Right cardiac atrium (tissue), 5 donors: ENCODE data around the gene EPB41L4A. TPM values are rescaled to one million over a fixed set of nuclear protein-coding genes. Genes with fewer than 3 reads are reported as not detected.

Source experiments
- ATAC-seq, 2 donors: fragments of 200-7000 bp; cut with Tn5 transposase; one replicate each; pipeline versions ENCODE4 v1.8.0 to v1.9.1; 2020; ENCODE audit warnings: moderate library complexity in 2 of 2, mild to moderate bottlenecking in 1 of 2
- DNase-seq, 3 donors: peaks; one replicate each; pipeline ENCODE4 v3.0.0-alpha.2; 2020
- H3K27ac ChIP-seq: one replicate; pipeline ENCODE4 v1.5.1; 2013; ENCODE audit warnings: mild to moderate bottlenecking, low read length, control low read depth, moderate library complexity
- H3K27me3 ChIP-seq: one replicate; pipeline ENCODE4 v1.6.1; 2013; ENCODE audit not compliant: control insufficient read depth, insufficient read depth
- H3K4me1 ChIP-seq: one replicate; pipeline ENCODE4 v1.6.1; 2013; ENCODE audit warnings: low read length; ENCODE audit not compliant: control insufficient read depth, insufficient read depth
- H3K4me3 ChIP-seq: one replicate; pipeline ENCODE4 v1.5.1; 2013; ENCODE audit warnings: low read length, control low read depth
- H3K9me3 ChIP-seq: one replicate; pipeline ENCODE4 v1.6.1; 2013; ENCODE audit warnings: low read length; ENCODE audit not compliant: control insufficient read depth
- WGBS: extraction: QIAGEN DNeasy Blood & Tissue Kit; methylation state at CpG from one replicate; pipeline ENCODE4 v1.1.7; 2013; 5-methylcytosine and 5-hydroxymethylcytosine counted together
- intact Hi-C, 4 donors: fragments of 100-400 bp; cut with DNase I; formaldehyde crosslinking; loops; one replicate each; pipeline versions ENCODE4 v1.11.0 to v1.14.0; 2022 to 2023
- polyA plus RNA-seq: library from polyadenylated mRNA; stranded (reverse); fragments of 200-250 nt; gene quantifications from one replicate; pipeline ENCODE4 v1.2.3, GENCODE V29; 2013
- total RNA-seq, 4 donors: library from RNA; stranded (reverse); fragmentation: NEBNext Ultra II Directional; extraction: Animal tissue kit (Norgen Biotek cat#: 25700); gene quantifications; one replicate each; pipeline ENCODE4 v1.2.1, GENCODE V29; 2021
- donor health status: healthy with polysubstance abuse.
- donor health status: DM: no; HTN: yes; CAD: no.
- donor health status: DM: no; HTN: no; CAD: no.
- donor health status: DM: no; HTN: yes; CAD: no; lungs with severe emphysema.
- donor health status: DM: yes; HTN: yes; CAD: no.

EPB41L4A gene
- total and polyA plus RNA-seq, 5 donors: 9.2 to 43.7 (median 27.2) TPM

GRCh38 chr5:112257005-112257404 lies 162.1 kb downstream of the EPB41L4A start:
- no peaks in the 10 kb centered on the region for H3K9me3 ChIP-seq
- H3K4me3 ChIP-seq: no peak overlapping the region
- H3K27me3 ChIP-seq: no peaks in the 10 kb centered on the region
- peaks cover 5% of the 10 kb centered on the region for H3K4me1 ChIP-seq
- no peak overlapping the region for H3K27ac ChIP-seq
- ATAC-seq: no peak
- DNase-seq: no peak
- intact Hi-C loops: loop anchor here in 1 of 4 donors (10.0 kb wide), 1 partner anchor 158 kb away; the partner anchor contains the start of gene EPB41L4A

DNA sequence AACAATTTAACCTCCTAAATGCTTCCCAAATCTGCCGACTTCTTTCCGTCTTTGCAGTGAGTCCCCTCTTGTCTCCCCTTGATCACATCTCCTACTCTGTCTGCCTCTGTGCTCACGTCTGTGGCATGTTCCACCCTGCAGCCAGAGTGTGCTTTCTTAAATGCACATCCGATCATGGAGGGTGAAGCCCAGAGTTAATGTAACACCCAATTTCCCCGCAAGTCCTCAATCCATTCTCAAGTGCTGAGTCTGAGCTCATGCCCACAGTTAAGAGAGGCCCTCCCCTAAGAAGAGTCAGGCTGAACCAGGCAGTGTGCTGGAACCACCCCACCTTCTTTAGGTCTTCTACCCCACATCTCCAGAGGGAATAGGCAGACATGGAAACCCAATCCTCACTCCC lies 164.8 kb downstream of the EPB41L4A start:
- DNase-seq (no peak), ATAC-seq (peak; percentile 56 to 61)
- H3K4me1 ChIP-seq: peaks cover 5% of the 10 kb centered on the region
- H3K9me3 ChIP-seq: no peaks in the 10 kb centered on the region
- 67% methylated on average over 5 of the region's 5 CpGs for WGBS
- no peak overlapping the region for H3K4me3 ChIP-seq
- no peaks in the 10 kb centered on the region for H3K27me3 ChIP-seq
- peak overlapping the region; percentile 43 for H3K27ac ChIP-seq
- intact Hi-C loops: loop anchor here in 1 of 4 donors (10.0 kb wide), 1 partner anchor 160 kb away; the partner anchor contains the start of gene EPB41L4A

DNA sequence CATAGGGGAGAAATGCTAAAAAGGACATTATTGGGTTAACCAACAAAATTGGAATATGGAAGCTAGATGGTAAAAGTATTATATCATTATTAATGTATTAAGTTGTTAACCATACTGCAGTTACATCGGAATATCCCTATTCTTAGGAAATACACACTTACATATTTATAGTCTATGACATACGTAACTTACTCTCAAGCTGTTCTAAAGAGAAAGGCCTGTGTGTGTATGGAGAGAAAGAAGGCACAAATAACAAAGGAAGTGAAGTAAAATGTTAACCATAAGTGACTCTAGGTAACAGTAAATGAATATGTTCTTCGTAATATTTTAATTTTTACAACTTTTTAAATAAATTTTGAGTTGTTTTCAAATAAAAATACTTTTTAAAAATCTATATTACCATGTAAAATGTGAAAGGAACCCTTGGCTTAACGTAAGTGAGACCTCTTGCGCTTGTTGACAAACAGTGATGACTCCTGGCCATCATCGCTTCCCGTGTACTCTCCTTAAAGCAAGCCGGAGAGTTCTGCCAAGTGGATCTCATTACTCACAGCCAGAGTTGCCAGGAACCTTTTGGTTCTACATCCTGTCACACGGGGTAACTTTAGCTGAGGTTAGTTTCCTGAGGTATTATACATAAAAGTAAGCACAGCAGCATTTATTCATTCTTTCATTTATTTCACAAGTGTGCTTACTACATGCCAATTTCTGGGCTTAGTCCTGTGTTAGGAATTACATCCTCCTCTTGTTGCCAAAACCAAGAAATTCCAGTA lies 165.4 kb downstream of the EPB41L4A start:
- 32% methylated on average over 9 of the region's 9 CpGs for WGBS
- Histone ChIP-seq H3K27ac (no peak overlapping the region), H3K9me3 (no peaks in the 10 kb centered on the region), H3K27me3 (no peaks in the 10 kb centered on the region), H3K4me1 (peaks cover 5% of the 10 kb centered on the region), H3K4me3 (no peak overlapping the region)
- DNase-seq (peak in 2 of 3 donors; percentile 49 to 63), ATAC-seq (peak; percentile 94 to 96)
- intact Hi-C loops: loop anchor here in 1 of 4 donors (10.0 kb wide), 1 partner anchor 161 kb away; the partner anchor contains the start of gene EPB41L4A

DNA sequence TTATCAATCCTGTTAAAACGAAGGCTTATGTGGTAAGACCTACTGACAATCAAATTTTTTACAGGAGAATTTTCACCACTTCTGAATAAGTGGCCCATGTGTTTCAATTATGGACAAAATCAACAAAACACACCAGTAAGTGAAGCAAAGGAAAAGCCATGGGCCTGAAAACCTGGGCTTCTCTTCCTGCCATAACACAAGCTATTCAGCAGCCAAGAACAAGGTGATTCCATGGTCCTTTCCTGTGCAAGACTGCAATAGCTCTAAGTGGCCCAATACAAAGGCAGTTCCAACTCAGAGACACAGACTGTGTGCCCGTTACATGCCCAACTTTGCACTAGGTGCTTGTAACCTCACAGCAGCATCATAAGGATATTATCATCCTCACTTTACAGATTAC lies 168.5 kb downstream of the EPB41L4A start:
- Histone ChIP-seq H3K4me3 (no peak overlapping the region), H3K4me1 (peaks cover 4% of the 10 kb centered on the region), H3K9me3 (no peaks in the 10 kb centered on the region), H3K27me3 (no peaks in the 10 kb centered on the region), H3K27ac (no peak overlapping the region)
- DNase-seq (no peak), ATAC-seq (no peak)
- WGBS: 90% methylated on average over 2 of the region's 2 CpGs
- intact Hi-C loops: loop anchor here in 1 of 4 donors (10.0 kb wide), 1 partner anchor 164 kb away; the partner anchor contains the start of gene EPB41L4A

GRCh38 chr5:112248623-112249022 lies 170.5 kb downstream of the EPB41L4A start:
- Histone ChIP-seq H3K27me3 (no peaks in the 10 kb centered on the region), H3K27ac (no peak overlapping the region), H3K4me1 (no peaks in the 10 kb centered on the region), H3K4me3 (no peak overlapping the region), H3K9me3 (no peaks in the 10 kb centered on the region)
- ATAC-seq: peak in 1 of 2 donors; percentile 39
- 50% methylated on average over 2 of the region's 2 CpGs for WGBS
- DNase-seq: no peak
- intact Hi-C loops: no loop called here

GRCh38 chr5:112247960-112248359 lies 171.1 kb downstream of the EPB41L4A start:
- Histone ChIP-seq H3K4me3 (no peak overlapping the region), H3K27ac (no peak overlapping the region), H3K27me3 (no peaks in the 10 kb centered on the region), H3K9me3 (no peaks in the 10 kb centered on the region), H3K4me1 (no peaks in the 10 kb centered on the region)
- intact Hi-C loops: no loop called here
- no peak for ATAC-seq
- DNase-seq: no peak

DNA sequence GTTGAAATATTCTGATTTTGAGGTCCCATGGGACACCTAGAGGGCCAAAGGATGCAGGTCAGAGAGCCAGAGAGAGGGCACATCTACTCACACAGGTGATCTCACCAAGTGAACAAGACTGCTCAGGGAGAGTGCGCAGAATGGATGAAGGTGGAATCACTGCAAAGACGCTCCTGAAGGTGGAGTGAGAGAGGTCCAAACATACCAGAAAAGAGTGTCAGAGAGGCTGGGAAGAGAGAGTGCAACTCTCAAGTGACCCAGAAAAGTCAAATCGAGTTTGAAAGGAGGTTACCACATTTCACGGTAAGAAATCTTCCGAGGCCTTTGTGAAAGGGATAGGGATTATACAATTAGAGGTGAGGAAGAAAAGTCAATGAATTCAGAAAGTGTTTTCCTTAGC lies 173.4 kb downstream of the EPB41L4A start:
- ATAC-seq: no peak
- Histone ChIP-seq H3K27me3 (no peaks in the 10 kb centered on the region), H3K4me3 (no peak overlapping the region), H3K9me3 (no peaks in the 10 kb centered on the region), H3K27ac (no peak overlapping the region), H3K4me1 (no peaks in the 10 kb centered on the region)
- intact Hi-C loops: no loop called here
- 70% methylated on average over 5 of the region's 5 CpGs for WGBS
- no peak for DNase-seq

- intact Hi-C loops: no loop called here
- H3K4me1 ChIP-seq: peaks cover 1% of the 10 kb centered on the region
- no peak for DNase-seq
- ATAC-seq: no peak
- 67% methylated on average over 3 of the region's 3 CpGs for WGBS
- no peaks in the 10 kb centered on the region for H3K9me3 ChIP-seq
- H3K4me3 ChIP-seq: no peak overlapping the region
- no peaks in the 10 kb centered on the region for H3K27me3 ChIP-seq
- no peak overlapping the region for H3K27ac ChIP-seq
These were observed 179.1 kb downstream of the EPB41L4A start for GRCh38 chr5:112239996-112240395.

DNA sequence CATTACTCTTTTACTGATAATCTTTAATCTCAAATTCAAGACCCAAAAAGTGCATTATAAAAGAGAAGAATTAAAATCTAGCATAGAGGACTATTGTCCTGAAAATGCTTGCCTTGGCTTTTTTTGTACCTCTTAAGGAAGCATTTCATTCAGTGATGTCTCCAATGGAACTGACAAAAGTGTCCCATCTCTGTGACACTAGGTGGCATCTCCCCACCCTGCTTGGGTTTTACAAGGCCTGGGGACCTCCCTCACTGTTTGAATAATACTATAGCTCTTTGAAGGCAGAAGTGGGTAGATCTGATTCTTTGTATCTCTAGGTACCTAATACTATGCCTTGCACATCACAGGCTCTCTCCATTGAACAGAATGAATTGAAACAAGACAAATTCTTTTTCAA lies 180.6 kb downstream of the EPB41L4A start:
- Histone ChIP-seq H3K9me3 (no peaks in the 10 kb centered on the region), H3K4me1 (peaks cover 1% of the 10 kb centered on the region), H3K4me3 (no peak overlapping the region), H3K27me3 (no peaks in the 10 kb centered on the region), H3K27ac (no peak overlapping the region)
- DNase-seq (no peak), ATAC-seq (no peak)
- intact Hi-C loops: no loop called here

DNA sequence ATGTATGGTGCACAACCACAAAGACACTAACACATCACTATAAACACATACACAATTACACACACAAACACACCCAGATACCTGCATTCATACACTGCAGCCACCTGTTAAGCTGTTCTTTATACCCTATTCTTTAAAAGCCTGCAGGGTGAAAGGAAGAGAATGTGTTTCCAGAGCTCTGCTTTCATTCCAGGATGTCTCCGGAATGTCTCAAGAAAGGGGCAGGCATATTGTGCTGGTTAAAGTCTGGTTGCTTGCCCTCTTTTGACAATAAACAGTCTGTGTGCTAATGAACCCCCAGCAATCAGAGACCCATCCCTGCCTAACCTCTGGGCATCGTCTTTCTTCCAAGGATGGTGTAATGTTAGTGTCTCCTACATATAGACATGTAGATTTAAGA lies 181.6 kb downstream of the EPB41L4A start:
- intact Hi-C loops: no loop called here
- WGBS: 90% methylated on average over 2 of the region's 2 CpGs
- no peak for DNase-seq
- Histone ChIP-seq H3K4me1 (peaks cover 1% of the 10 kb centered on the region), H3K4me3 (no peak overlapping the region), H3K27me3 (no peaks in the 10 kb centered on the region), H3K9me3 (no peaks in the 10 kb centered on the region), H3K27ac (no peak overlapping the region)
- no peak for ATAC-seq

DNA sequence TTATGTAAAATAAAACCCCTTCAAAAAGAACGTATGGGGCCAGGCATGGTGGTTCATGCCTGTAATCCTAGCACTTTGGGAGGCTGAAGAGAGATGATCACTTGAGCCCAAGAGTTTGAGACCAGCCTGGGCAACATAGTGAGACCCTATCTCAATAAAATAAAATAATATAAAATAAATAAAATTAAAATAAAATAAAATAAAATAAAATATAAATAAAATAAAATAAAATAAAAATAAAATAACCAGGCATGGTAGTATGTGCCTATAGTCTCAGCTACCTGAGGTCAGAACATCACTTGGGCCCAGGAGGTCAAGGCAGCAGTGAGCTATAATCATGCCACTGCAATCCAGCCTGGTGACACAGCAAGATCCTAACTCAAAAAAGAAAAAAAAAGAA lies 185.1 kb downstream of the EPB41L4A start:
- H3K9me3 ChIP-seq: no peaks in the 10 kb centered on the region
- no peak for DNase-seq
- WGBS: 83% methylated on average over 1 of the region's 1 CpG
- no peak for ATAC-seq
- H3K27ac ChIP-seq: no peak overlapping the region
- intact Hi-C loops: no loop called here
- H3K4me3 ChIP-seq: no peak overlapping the region
- no peaks in the 10 kb centered on the region for H3K27me3 ChIP-seq
- peaks cover 2% of the 10 kb centered on the region for H3K4me1 ChIP-seq
